A673 (cell line): ENCODE results near the gene PDE4DIP.
"Not testable (repeated sequence)": the region's sequence is repeated elsewhere in the genome, so short reads cannot be mapped to it uniquely, and the experiment has no call there.

Experiments
- EZH2 ChIP-seq: fragments of 200-600 bp; sonication (generic); IDR thresholded peaks from 2 replicates; pipeline ENCODE4 v1.6.1; 2017; ENCODE audit warnings: borderline replicate concordance, low read depth, mild to moderate bottlenecking, mixed read lengths, antibody characterized with exemption, low read length; ENCODE audit not compliant: poor library complexity, severe bottlenecking
- TF ChIP-seq, protein P1 (sequence below): fragments of 300-800, 200-600 bp; sonication (generic); conservative IDR thresholded peaks from 2 replicates; pipeline ENCODE4 v1.5.1; 2017; ENCODE audit warnings: low read depth, mild to moderate bottlenecking, antibody characterized with exemption, low read length, moderate library complexity, mixed read lengths

DNA sequence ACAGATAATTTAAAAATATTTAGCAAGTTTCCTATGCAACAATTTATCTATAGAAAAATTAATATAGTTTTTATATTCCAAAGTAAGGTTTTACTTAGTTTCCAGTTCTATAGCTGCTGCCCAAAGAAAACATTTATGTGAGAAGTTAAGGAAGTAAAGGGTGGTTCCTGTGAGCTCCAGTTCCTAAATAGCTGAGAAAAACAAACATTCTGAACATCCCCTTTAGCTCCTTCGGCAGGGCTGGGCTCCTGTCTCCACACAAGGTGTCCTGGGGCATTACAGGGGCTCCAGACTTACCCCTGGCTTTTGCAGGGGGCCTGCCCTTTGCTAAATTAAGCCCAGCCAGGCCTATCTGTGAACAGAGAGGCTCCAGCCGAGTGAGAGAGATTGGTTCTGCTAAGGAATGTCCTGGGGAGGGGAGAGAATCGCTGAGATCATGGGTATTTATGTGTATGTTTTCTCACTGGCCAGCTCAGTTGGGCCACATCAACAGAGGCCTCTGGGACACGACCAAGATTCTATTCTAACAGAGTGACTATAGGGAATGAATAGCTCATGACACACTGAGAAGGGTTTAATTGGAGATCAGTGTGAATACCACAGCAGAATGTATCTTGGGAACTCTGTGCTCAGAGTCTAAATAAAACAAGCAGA lies 72.6 kb downstream of the PDE4DIP start:
- TF ChIP-seq, protein P1, sequence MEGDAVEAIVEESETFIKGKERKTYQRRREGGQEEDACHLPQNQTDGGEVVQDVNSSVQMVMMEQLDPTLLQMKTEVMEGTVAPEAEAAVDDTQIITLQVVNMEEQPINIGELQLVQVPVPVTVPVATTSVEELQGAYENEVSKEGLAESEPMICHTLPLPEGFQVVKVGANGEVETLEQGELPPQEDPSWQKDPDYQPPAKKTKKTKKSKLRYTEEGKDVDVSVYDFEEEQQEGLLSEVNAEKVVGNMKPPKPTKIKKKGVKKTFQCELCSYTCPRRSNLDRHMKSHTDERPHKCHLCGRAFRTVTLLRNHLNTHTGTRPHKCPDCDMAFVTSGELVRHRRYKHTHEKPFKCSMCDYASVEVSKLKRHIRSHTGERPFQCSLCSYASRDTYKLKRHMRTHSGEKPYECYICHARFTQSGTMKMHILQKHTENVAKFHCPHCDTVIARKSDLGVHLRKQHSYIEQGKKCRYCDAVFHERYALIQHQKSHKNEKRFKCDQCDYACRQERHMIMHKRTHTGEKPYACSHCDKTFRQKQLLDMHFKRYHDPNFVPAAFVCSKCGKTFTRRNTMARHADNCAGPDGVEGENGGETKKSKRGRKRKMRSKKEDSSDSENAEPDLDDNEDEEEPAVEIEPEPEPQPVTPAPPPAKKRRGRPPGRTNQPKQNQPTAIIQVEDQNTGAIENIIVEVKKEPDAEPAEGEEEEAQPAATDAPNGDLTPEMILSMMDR = not testable (repeated sequence)
- not testable (repeated sequence) for TF ChIP-seq EZH2
